ENCODE results near the gene KDM2A.
"Not testable (repeated sequence)": the region's sequence is repeated elsewhere in the genome, so short reads cannot be mapped to it uniquely, and the experiment has no call there.

The KDM2A gene

GRCh38 chr11:67199751-67200150 lies 80.7 kb downstream of the KDM2A start:
- no peak for TF ChIP-seq CTCF (IDR thresholded peaks at IDR 0.05; ENCODE audit: control insufficient read depth, insufficient read depth, low read depth, low read length, missing control alignments)
- no peak for DNase-seq (ENCODE audit: low read depth)
- no peak overlapping the region for H3K4me3 ChIP-seq (ENCODE audit: control insufficient read depth, low read depth, low read length)

GRCh38 chr11:67202028-67202427 lies 83.0 kb downstream of the KDM2A start:
- H3K4me3 ChIP-seq (ENCODE audit: control insufficient read depth, low read depth, low read length): no peak overlapping the region
- no peak for DNase-seq (ENCODE audit: low read depth)
- TF ChIP-seq CTCF (IDR thresholded peaks at IDR 0.05; ENCODE audit: control insufficient read depth, insufficient read depth, low read depth, low read length, missing control alignments): no peak

- H3K4me3 ChIP-seq (ENCODE audit: control insufficient read depth, low read depth, low read length): no peak overlapping the region
- no peak for DNase-seq (ENCODE audit: low read depth)
- no peak for TF ChIP-seq CTCF (IDR thresholded peaks at IDR 0.05; ENCODE audit: control insufficient read depth, insufficient read depth, low read depth, low read length, missing control alignments)
Measured at GRCh38 chr11:67204822-67205221, 85.8 kb downstream of the KDM2A start.

- DNase-seq (ENCODE audit: low read depth); H3K4me3 ChIP-seq (ENCODE audit: control insufficient read depth, low read depth, low read length): not testable (repeated sequence)
Measured at GRCh38 chr11:67209222-67209621, 90.2 kb downstream of the KDM2A start.

- no peak for TF ChIP-seq CTCF (IDR thresholded peaks at IDR 0.05; ENCODE audit: control insufficient read depth, insufficient read depth, low read depth, low read length, missing control alignments)
- H3K4me3 ChIP-seq (ENCODE audit: control insufficient read depth, low read depth, low read length): no peak overlapping the region
- DNase-seq (ENCODE audit: low read depth): no peak
Measured at GRCh38 chr11:67211656-67212436, 92.8 kb downstream of the KDM2A start.

GRCh38 chr11:67213178-67213621 lies 94.1 kb downstream of the KDM2A start:
- no peak for DNase-seq (ENCODE audit: low read depth)
- TF ChIP-seq CTCF (IDR thresholded peaks at IDR 0.05; ENCODE audit: control insufficient read depth, insufficient read depth, low read depth, low read length, missing control alignments): no peak
- H3K4me3 ChIP-seq (ENCODE audit: control insufficient read depth, low read depth, low read length): no peak overlapping the region

- TF ChIP-seq CTCF (IDR thresholded peaks at IDR 0.05; ENCODE audit: control insufficient read depth, insufficient read depth, low read depth, low read length, missing control alignments): no peak
- no peak for DNase-seq (ENCODE audit: low read depth)
- no peak overlapping the region for H3K4me3 ChIP-seq (ENCODE audit: control insufficient read depth, low read depth, low read length)
Measured at GRCh38 chr11:67227726-67228125, 108.7 kb downstream of the KDM2A start.
